Smooth muscle cell (in vitro differentiated cells): Measurements from ENCODE around the gene EXOC3L4. TPM values are rescaled to one million over a fixed set of nuclear protein-coding genes. Genes with fewer than 3 reads are reported as not detected.

Experiments used
- DNase-seq: peaks from one replicate; lab custom pipeline; 2025; ENCODE audit not compliant: unreplicated experiment; lab: John Stamatoyannopoulos, UW
- H2AFZ ChIP-seq: fragments of 200-600 bp; sonication (generic); 2 replicates; pipeline ENCODE4 v1.6.0; 2016; ENCODE audit warnings: antibody characterized with exemption, low read depth, mild to moderate bottlenecking
- H3F3A ChIP-seq: fragments of 200-600 bp; sonication (generic); 2 replicates; pipeline ENCODE4 v1.6.0; 2017; ENCODE audit warnings: antibody characterized with exemption, low read depth
- H3K27ac ChIP-seq: fragments of 200-600 bp; sonication (generic); 2 replicates; pipeline ENCODE4 v1.5.1; 2016; ENCODE audit warnings: low read depth, mild to moderate bottlenecking
- H3K27me3 ChIP-seq: fragments of 200-600 bp; sonication (generic); 2 replicates; pipeline ENCODE4 v1.6.1; 2016; ENCODE audit warnings: low read depth, mild to moderate bottlenecking
- H3K36me3 ChIP-seq: fragments of 200-600 bp; sonication (generic); 2 replicates; pipeline ENCODE4 v1.5.1; 2016; ENCODE audit warnings: low read depth
- H3K4me1 ChIP-seq: fragments of 200-600 bp; sonication (generic); 2 replicates; pipeline ENCODE4 v1.5.1; 2016; ENCODE audit warnings: low read depth
- H3K4me2 ChIP-seq: fragments of 200-600 bp; sonication (generic); 2 replicates; pipeline ENCODE4 v1.6.0; 2016; ENCODE audit warnings: mild to moderate bottlenecking
- H3K4me3 ChIP-seq: fragments of 200-600 bp; sonication (generic); 2 replicates; pipeline ENCODE4 v1.5.1; 2016; ENCODE audit warnings: mild to moderate bottlenecking
- H3K79me2 ChIP-seq: fragments of 200-600 bp; sonication (generic); 2 replicates; pipeline ENCODE4 v1.6.0; 2016; ENCODE audit warnings: low read depth, mild to moderate bottlenecking
- H3K9ac ChIP-seq: fragments of 200-600 bp; sonication (generic); 2 replicates; pipeline ENCODE4 v1.6.0; 2016; ENCODE audit warnings: low read depth
- H3K9me3 ChIP-seq: fragments of 200-600 bp; sonication (generic); replicated peaks from 2 replicates; pipeline ENCODE4 v1.5.1; 2016; ENCODE audit warnings: low read depth
- H4K20me1 ChIP-seq: fragments of 200-600 bp; sonication (generic); 2 replicates; pipeline ENCODE4 v1.6.0; 2016; ENCODE audit warnings: low read depth
- WGBS: methylation state at CpG from one replicate; pipeline ENCODE4 v1.1.7; 2016; ENCODE audit warnings: low lambda C conversion rate; 5-methylcytosine and 5-hydroxymethylcytosine counted together
- polyA plus RNA-seq: library from polyadenylated mRNA; unstranded; fragments of >200 nt; fragmentation: Nextera tagmentation; extraction: Ambion mirVana; gene quantifications from 2 replicates; pipeline ENCODE4 v1.2.1, GENCODE V29; 2016
- total RNA-seq: library from RNA; depleted of rRNA; stranded (reverse); fragments of >200 nt; gene quantifications from 2 replicates; pipeline ENCODE4 v1.2.3, GENCODE V29; 2014
- TF ChIP-seq, protein P1 (sequence below): fragments of 200-600 bp; sonication (generic); IDR thresholded peaks from 2 replicates; pipeline ENCODE4 v1.5.1; 2017; ENCODE audit warnings: borderline replicate concordance, mild to moderate bottlenecking, antibody characterized with exemption; ENCODE audit not compliant: insufficient read depth, poor library complexity, severe bottlenecking

Gene EXOC3L4
- total and polyA plus RNA-seq, 2 experiments from 2014 or later: not detected

DNA sequence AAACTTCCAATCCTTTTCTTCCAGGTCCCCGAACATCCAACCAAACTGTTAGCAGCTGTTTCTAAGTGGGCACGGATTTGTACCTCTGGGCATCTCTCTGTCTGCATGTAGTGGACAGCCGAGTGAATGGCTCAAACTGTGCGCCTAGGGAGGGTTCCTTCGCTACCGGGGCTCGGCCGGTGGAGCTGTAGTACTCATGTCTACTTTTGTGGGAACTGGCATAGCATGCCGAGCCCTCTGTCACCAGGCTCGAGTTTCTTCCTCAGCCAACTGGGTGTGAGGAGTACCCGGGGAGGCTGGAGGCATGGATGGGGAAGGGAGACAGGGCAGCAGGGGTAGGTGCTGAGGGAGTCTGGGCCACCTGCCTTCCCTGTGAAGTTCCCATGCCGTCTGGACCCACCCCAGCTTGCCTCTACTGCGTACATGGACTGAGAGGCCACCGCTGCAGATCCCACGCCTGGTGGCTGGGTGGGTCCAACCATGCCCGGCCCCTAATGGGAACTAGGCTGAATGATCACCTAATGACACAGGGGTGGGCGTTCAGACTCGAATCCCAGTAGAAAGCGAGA is 51.7 kb downstream of the EXOC3L4 start:
- H3K4me2 ChIP-seq: no peak overlapping the region
- no peaks in the 10 kb centered on the region for H4K20me1 ChIP-seq
- no peaks in the 10 kb centered on the region for H3K9me3 ChIP-seq
- no peaks in the 10 kb centered on the region for H3K27me3 ChIP-seq
- no peaks in the 10 kb centered on the region for H3K36me3 ChIP-seq
- H3K4me1 ChIP-seq: no peaks in the 10 kb centered on the region
- H3F3A ChIP-seq: no peaks in the 10 kb centered on the region
- no peak for DNase-seq
- no peak overlapping the region for H3K4me3 ChIP-seq
- TF ChIP-seq, protein P1, sequence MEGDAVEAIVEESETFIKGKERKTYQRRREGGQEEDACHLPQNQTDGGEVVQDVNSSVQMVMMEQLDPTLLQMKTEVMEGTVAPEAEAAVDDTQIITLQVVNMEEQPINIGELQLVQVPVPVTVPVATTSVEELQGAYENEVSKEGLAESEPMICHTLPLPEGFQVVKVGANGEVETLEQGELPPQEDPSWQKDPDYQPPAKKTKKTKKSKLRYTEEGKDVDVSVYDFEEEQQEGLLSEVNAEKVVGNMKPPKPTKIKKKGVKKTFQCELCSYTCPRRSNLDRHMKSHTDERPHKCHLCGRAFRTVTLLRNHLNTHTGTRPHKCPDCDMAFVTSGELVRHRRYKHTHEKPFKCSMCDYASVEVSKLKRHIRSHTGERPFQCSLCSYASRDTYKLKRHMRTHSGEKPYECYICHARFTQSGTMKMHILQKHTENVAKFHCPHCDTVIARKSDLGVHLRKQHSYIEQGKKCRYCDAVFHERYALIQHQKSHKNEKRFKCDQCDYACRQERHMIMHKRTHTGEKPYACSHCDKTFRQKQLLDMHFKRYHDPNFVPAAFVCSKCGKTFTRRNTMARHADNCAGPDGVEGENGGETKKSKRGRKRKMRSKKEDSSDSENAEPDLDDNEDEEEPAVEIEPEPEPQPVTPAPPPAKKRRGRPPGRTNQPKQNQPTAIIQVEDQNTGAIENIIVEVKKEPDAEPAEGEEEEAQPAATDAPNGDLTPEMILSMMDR: no peak
- 85% methylated on average over 19 of the region's 19 CpGs for WGBS
- no peak overlapping the region for H3K27ac ChIP-seq
- no peak overlapping the region for H2AFZ ChIP-seq
- H3K9ac ChIP-seq: no peak overlapping the region
- H3K79me2 ChIP-seq: no peaks in the 10 kb centered on the region

DNA sequence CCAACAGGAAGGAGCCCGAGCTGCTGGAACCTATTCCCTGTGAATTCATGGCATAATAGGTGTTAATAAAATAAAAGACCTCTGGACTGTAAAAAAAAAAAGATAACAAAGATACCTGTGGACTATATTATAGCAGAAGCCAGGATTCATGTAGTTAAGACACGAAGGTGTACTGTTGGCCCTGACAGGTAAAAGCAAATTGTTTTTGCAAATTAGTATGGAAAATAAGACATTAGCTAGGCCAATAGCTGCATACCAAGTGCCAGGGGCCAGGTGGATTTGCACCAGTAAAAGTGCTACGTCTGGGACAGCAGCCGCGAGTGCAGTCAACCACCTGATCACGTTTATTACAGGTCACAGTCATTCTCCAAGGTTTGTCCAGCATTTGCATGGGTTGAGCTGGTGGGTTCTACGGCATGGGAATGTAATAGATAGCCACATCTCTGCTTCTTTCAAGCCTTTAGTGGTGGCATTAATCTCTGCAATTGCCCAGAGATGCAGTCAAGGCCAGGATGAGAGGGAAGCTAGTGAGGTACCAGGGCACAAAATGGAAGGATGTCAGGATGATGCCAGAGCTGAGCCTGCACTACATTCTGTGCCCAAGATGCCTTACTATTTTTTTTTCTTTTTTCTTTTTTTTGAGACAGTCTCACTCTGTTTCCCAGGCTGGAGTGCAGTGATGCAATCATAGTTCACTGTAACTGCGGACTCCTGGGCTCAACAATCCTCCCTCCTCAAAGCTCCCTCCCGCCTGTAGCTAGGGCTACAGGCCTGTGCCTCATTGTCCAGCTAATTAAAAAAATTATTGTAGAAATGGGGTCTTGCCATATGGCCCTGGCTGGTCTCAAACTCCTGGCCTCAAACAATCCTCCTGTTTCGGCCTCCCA is 55.1 kb downstream of the EXOC3L4 start:
- H4K20me1 ChIP-seq: no peaks in the 10 kb centered on the region
- no peak for DNase-seq
- no peaks in the 10 kb centered on the region for H3K9me3 ChIP-seq
- H3K4me1 ChIP-seq: no peaks in the 10 kb centered on the region
- no peaks in the 10 kb centered on the region for H3K27me3 ChIP-seq
- H3K79me2 ChIP-seq: no peaks in the 10 kb centered on the region
- no peak overlapping the region for H3K9ac ChIP-seq
- H2AFZ ChIP-seq: no peak overlapping the region
- no peaks in the 10 kb centered on the region for H3F3A ChIP-seq
- no peak overlapping the region for H3K4me3 ChIP-seq
- H3K27ac ChIP-seq: no peak overlapping the region
- H3K36me3 ChIP-seq: no peaks in the 10 kb centered on the region
- no peak overlapping the region for H3K4me2 ChIP-seq
- TF ChIP-seq, protein P1: no peak
- WGBS: 88% methylated on average over 10 of the region's 10 CpGs

DNA sequence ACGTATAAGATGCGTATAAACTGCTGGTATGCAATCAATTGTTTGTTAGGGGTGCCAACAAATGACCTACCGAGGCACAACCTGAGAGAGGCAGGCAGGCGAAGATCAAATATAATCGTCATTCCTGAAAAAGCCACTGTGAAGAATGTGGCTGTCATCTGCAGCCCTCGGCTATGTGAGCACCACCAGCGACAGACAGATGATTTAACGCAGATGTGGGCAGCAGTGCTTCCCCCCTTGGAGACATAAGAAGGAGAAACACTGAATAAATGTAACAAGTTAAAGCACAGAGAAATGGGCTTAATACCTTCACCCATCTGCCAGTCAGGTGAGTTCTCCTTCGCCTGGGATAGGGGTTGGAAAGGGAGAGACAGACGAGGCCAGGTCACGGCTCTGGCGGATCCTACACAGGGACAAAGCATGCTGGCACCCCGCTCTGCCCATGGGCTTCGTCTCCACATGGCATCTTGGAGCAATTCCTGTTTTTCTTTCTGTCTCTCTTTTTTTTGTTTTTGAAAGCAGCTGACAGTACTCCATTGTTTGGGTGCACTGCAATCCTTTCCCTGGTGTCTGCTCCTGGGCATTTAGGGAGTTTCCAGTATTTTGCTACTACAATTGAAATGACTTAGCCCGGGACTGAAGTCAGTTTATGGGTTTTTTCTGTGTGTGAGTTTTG is 56.9 kb downstream of the EXOC3L4 start:
- no peak for DNase-seq
- Histone ChIP-seq H3K4me2 (no peak overlapping the region), H2AFZ (no peak overlapping the region)

More for the DNA sequence above, 56.9 kb downstream of the EXOC3L4 start:
- H3F3A ChIP-seq: no peaks in the 10 kb centered on the region
- no peaks in the 10 kb centered on the region for H3K36me3 ChIP-seq
- 76% methylated on average over 15 of the region's 15 CpGs for WGBS
- no peaks in the 10 kb centered on the region for H3K79me2 ChIP-seq
- H4K20me1 ChIP-seq: no peaks in the 10 kb centered on the region
- no peak overlapping the region for H3K4me3 ChIP-seq
- H3K4me1 ChIP-seq: no peaks in the 10 kb centered on the region
- H3K9ac ChIP-seq: no peak overlapping the region
- no peaks in the 10 kb centered on the region for H3K9me3 ChIP-seq
- H3K27me3 ChIP-seq: no peaks in the 10 kb centered on the region
- TF ChIP-seq, protein P1: no peak
- no peak overlapping the region for H3K27ac ChIP-seq
